ENCODE data around the gene KCNG1.
"Not testable (repeated sequence)": the region's sequence is repeated elsewhere in the genome, so short reads cannot be mapped to it uniquely, and the experiment has no call there.

KCNG1 gene

GRCh38 chr20:51046021-51046985, 23.4 kb upstream of the KCNG1 start:
- H2BK15ac ChIP-seq (ENCODE audit: low read length), result no peak overlapping the region
- H3K27me3 ChIP-seq (ENCODE audit: control insufficient read depth in 3 of 3, insufficient read depth in 3 of 3, low read depth in 1 of 3, low read length in 3 of 3), result no peaks in the 10 kb centered on the region
- DNase-seq (ENCODE audit: low spot score), result no peak
- no peaks in the 10 kb centered on the region for H3K79me1 ChIP-seq (ENCODE audit: low read depth, low read length)
- no peak overlapping the region for H2BK12ac ChIP-seq (ENCODE audit: low read length)
- peaks cover 0 to 6% of the 10 kb centered on the region in 2 donors for H3K9me3 ChIP-seq (replicated peaks in 1 of 2; ENCODE audit: control insufficient read depth in 2 of 2, insufficient read depth in 1 of 2, low read depth in 1 of 2, low read length in 2 of 2)
- no peak overlapping the region for H3K27ac ChIP-seq (replicated peaks; ENCODE audit: low read length)
- H2BK5ac ChIP-seq (ENCODE audit: low read length), result no peak overlapping the region
- no peaks in the 10 kb centered on the region for H3K36me3 ChIP-seq (replicated peaks in 1 of 2; ENCODE audit: control insufficient read depth in 2 of 2, insufficient read depth in 2 of 2, low read length in 2 of 2)
- no peak overlapping the region for H3K23ac ChIP-seq (ENCODE audit: low read depth, low read length, poor library complexity)
- no peak overlapping the region for H2AFZ ChIP-seq (ENCODE audit: low read length)
- H3K4ac ChIP-seq (ENCODE audit: low read length), result no peak overlapping the region
- H3K9ac ChIP-seq (ENCODE audit: low read depth, low read length, poor library complexity), result no peak overlapping the region
- no peak overlapping the region for H4K91ac ChIP-seq (ENCODE audit: low read depth, low read length, poor library complexity)
- H3K4me2 ChIP-seq (ENCODE audit: insufficient read depth, low read length, poor library complexity, severe bottlenecking), result no peak overlapping the region
- WGBS, 2 donors (ENCODE audit: extremely low coverage in 2 of 2, insufficient read length in 2 of 2, insufficient replicate concordance in 1 of 2), result no CpG with 5 or more reads among the region's 9 CpGs
- H2BK120ac ChIP-seq (ENCODE audit: low read depth, low read length), result no peak overlapping the region
- no peak overlapping the region for H4K8ac ChIP-seq (ENCODE audit: low read depth, low read length)
- H3K4me3 ChIP-seq (ENCODE audit: low read length in 2 of 2), result no peak overlapping the region
- no peak overlapping the region for H2AK5ac ChIP-seq (ENCODE audit: low read depth, low read length)
- peak overlapping the region; percentile 42 for H3K14ac ChIP-seq (ENCODE audit: low read length)
- peaks cover 2 to 5% of the 10 kb centered on the region in 2 donors for H3K4me1 ChIP-seq (ENCODE audit: control insufficient read depth in 2 of 2, insufficient read depth in 1 of 2, low read depth in 1 of 2, low read length in 2 of 2)
- no peak overlapping the region for H3K18ac ChIP-seq (ENCODE audit: low read length)

- not testable (repeated sequence) for H2BK120ac ChIP-seq (ENCODE audit: low read depth, low read length); H3K79me1 ChIP-seq (ENCODE audit: low read depth, low read length); H3K4ac ChIP-seq (ENCODE audit: low read length); H3K14ac ChIP-seq (ENCODE audit: low read length); H3K27me3 ChIP-seq (ENCODE audit: control insufficient read depth in 3 of 3, insufficient read depth in 3 of 3, low read depth in 1 of 3, low read length in 3 of 3); H3K23ac ChIP-seq (ENCODE audit: low read depth, low read length, poor library complexity); H3K9me3 ChIP-seq (replicated peaks in 1 of 2; ENCODE audit: control insufficient read depth in 2 of 2, insufficient read depth in 1 of 2, low read depth in 1 of 2, low read length in 2 of 2); DNase-seq (ENCODE audit: low spot score); H4K8ac ChIP-seq (ENCODE audit: low read depth, low read length); H2AFZ ChIP-seq (ENCODE audit: low read length); H2BK5ac ChIP-seq (ENCODE audit: low read length); H3K18ac ChIP-seq (ENCODE audit: low read length); H3K36me3 ChIP-seq (replicated peaks in 1 of 2; ENCODE audit: control insufficient read depth in 2 of 2, insufficient read depth in 2 of 2, low read length in 2 of 2); H3K9ac ChIP-seq (ENCODE audit: low read depth, low read length, poor library complexity); H3K4me3 ChIP-seq (ENCODE audit: low read length in 2 of 2); H4K91ac ChIP-seq (ENCODE audit: low read depth, low read length, poor library complexity); H3K4me1 ChIP-seq (ENCODE audit: control insufficient read depth in 2 of 2, insufficient read depth in 1 of 2, low read depth in 1 of 2, low read length in 2 of 2); H2AK5ac ChIP-seq (ENCODE audit: low read depth, low read length); H2BK15ac ChIP-seq (ENCODE audit: low read length); H3K27ac ChIP-seq (replicated peaks; ENCODE audit: low read length); H2BK12ac ChIP-seq (ENCODE audit: low read length); H3K4me2 ChIP-seq (ENCODE audit: insufficient read depth, low read length, poor library complexity, severe bottlenecking)
- no CpG with 5 or more reads among the region's 9 CpGs for whole genome bisulfite sequencing, 2 donors (ENCODE audit: extremely low coverage in 2 of 2, insufficient read length in 2 of 2, insufficient replicate concordance in 1 of 2)
Measured at GRCh38 chr20:51045492-51045891, 22.6 kb upstream of the KCNG1 start.

GRCh38 chr20:51044796-51045195, 21.9 kb upstream of the KCNG1 start:
- H3K4me2 ChIP-seq (ENCODE audit: insufficient read depth, low read length, poor library complexity, severe bottlenecking), result no peak overlapping the region
- no peak overlapping the region for H3K23ac ChIP-seq (ENCODE audit: low read depth, low read length, poor library complexity)
- H3K4ac ChIP-seq (ENCODE audit: low read length), result no peak overlapping the region
- no peak overlapping the region for H2BK120ac ChIP-seq (ENCODE audit: low read depth, low read length)
- no peak overlapping the region for H3K14ac ChIP-seq (ENCODE audit: low read length)
- H2AFZ ChIP-seq (ENCODE audit: low read length), result no peak overlapping the region
- no peak overlapping the region for H3K18ac ChIP-seq (ENCODE audit: low read length)
- H3K27ac ChIP-seq (replicated peaks; ENCODE audit: low read length), result no peak overlapping the region
- H3K4me3 ChIP-seq (ENCODE audit: low read length in 2 of 2), result no peak overlapping the region
- H2BK5ac ChIP-seq (ENCODE audit: low read length), result no peak overlapping the region
- H2AK5ac ChIP-seq (ENCODE audit: low read depth, low read length), result no peak overlapping the region
- no peak overlapping the region for H4K91ac ChIP-seq (ENCODE audit: low read depth, low read length, poor library complexity)
- peaks cover 0 to 6% of the 10 kb centered on the region in 2 donors for H3K9me3 ChIP-seq (replicated peaks in 1 of 2; ENCODE audit: control insufficient read depth in 2 of 2, insufficient read depth in 1 of 2, low read depth in 1 of 2, low read length in 2 of 2)
- no peaks in the 10 kb centered on the region for H3K36me3 ChIP-seq (replicated peaks in 1 of 2; ENCODE audit: control insufficient read depth in 2 of 2, insufficient read depth in 2 of 2, low read length in 2 of 2)
- no peaks in the 10 kb centered on the region for H3K79me1 ChIP-seq (ENCODE audit: low read depth, low read length)
- no peak overlapping the region for H2BK12ac ChIP-seq (ENCODE audit: low read length)
- no peak overlapping the region for H3K9ac ChIP-seq (ENCODE audit: low read depth, low read length, poor library complexity)
- H3K4me1 ChIP-seq (ENCODE audit: control insufficient read depth in 2 of 2, insufficient read depth in 1 of 2, low read depth in 1 of 2, low read length in 2 of 2), result peaks cover 0 to 2% of the 10 kb centered on the region in 2 donors
- H4K8ac ChIP-seq (ENCODE audit: low read depth, low read length), result no peak overlapping the region
- WGBS, 2 donors (ENCODE audit: extremely low coverage in 2 of 2, insufficient read length in 2 of 2, insufficient replicate concordance in 1 of 2), result no CpG with 5 or more reads among the region's 3 CpGs
- H3K27me3 ChIP-seq (ENCODE audit: control insufficient read depth in 3 of 3, insufficient read depth in 3 of 3, low read depth in 1 of 3, low read length in 3 of 3), result peaks cover 0 to 6% (median 0%) of the 10 kb centered on the region in 3 experiments
- no peak overlapping the region for H2BK15ac ChIP-seq (ENCODE audit: low read length)
- no peak for DNase-seq (ENCODE audit: low spot score)

GRCh38 chr20:51043811-51044210, 20.9 kb upstream of the KCNG1 start:
- Histone ChIP-seq H3K9ac (ENCODE audit: low read depth, low read length, poor library complexity) (no peak overlapping the region), H3K4ac (ENCODE audit: low read length) (no peak overlapping the region), H3K18ac (ENCODE audit: low read length) (no peak overlapping the region), H2AFZ (ENCODE audit: low read length) (no peak overlapping the region), H3K27ac (replicated peaks; ENCODE audit: low read length) (no peak overlapping the region), H3K23ac (ENCODE audit: low read depth, low read length, poor library complexity) (no peak overlapping the region), H2BK120ac (ENCODE audit: low read depth, low read length) (no peak overlapping the region), H4K8ac (ENCODE audit: low read depth, low read length) (no peak overlapping the region), H2BK5ac (ENCODE audit: low read length) (no peak overlapping the region), H2BK15ac (ENCODE audit: low read length) (no peak overlapping the region), H3K4me3 (ENCODE audit: low read length in 2 of 2) (no peak overlapping the region), H3K27me3 (ENCODE audit: control insufficient read depth in 3 of 3, insufficient read depth in 3 of 3, low read depth in 1 of 3, low read length in 3 of 3) (peaks cover 0 to 6% (median 0%) of the 10 kb centered on the region in 3 experiments), H3K4me2 (ENCODE audit: insufficient read depth, low read length, poor library complexity, severe bottlenecking) (no peak overlapping the region), H3K9me3 (replicated peaks in 1 of 2; ENCODE audit: control insufficient read depth in 2 of 2, insufficient read depth in 1 of 2, low read depth in 1 of 2, low read length in 2 of 2) (peaks cover 0 to 6% of the 10 kb centered on the region in 2 donors), H2AK5ac (ENCODE audit: low read depth, low read length) (no peak overlapping the region), H3K14ac (ENCODE audit: low read length) (no peak overlapping the region), H3K36me3 (replicated peaks in 1 of 2; ENCODE audit: control insufficient read depth in 2 of 2, insufficient read depth in 2 of 2, low read length in 2 of 2) (no peaks in the 10 kb centered on the region), H3K4me1 (ENCODE audit: control insufficient read depth in 2 of 2, insufficient read depth in 1 of 2, low read depth in 1 of 2, low read length in 2 of 2) (peaks cover 0 to 2% of the 10 kb centered on the region in 2 donors), H4K91ac (ENCODE audit: low read depth, low read length, poor library complexity) (no peak overlapping the region), H2BK12ac (ENCODE audit: low read length) (no peak overlapping the region), H3K79me1 (ENCODE audit: low read depth, low read length) (no peaks in the 10 kb centered on the region)
- DNase-seq (ENCODE audit: low spot score), result no peak
- no CpG with 5 or more reads among the region's 5 CpGs for WGBS, 2 donors (ENCODE audit: extremely low coverage in 2 of 2, insufficient read length in 2 of 2, insufficient replicate concordance in 1 of 2)

All from neuronal stem cell (in vitro differentiated cells).